HG02623 (cell line): ENCODE measurements around the gene MROH2A.

Experiments
- ATAC-seq: cut with Tn5 transposase; IDR thresholded peaks from one replicate; pipeline ENCODE4 v1.9.1; 2021; ENCODE audit warnings: moderate library complexity; ENCODE audit not compliant: unreplicated experiment

Gene MROH2A

GRCh38 chr2:233799087-233799665 lies 21.0 kb downstream of the MROH2A start:
- ATAC-seq: no peak

- ATAC-seq: no peak
Measured at GRCh38 chr2:233799716-233800115, 21.6 kb downstream of the MROH2A start.

- ATAC-seq: no peak
Measured at GRCh38 chr2:233800208-233800607, 22.1 kb downstream of the MROH2A start.

- ATAC-seq: no peak
Measured at GRCh38 chr2:233801357-233802131, 23.4 kb downstream of the MROH2A start.

GRCh38 chr2:233802132-233802815 lies 24.1 kb downstream of the MROH2A start:
- no peak for ATAC-seq

- no peak for ATAC-seq
Measured at GRCh38 chr2:233803292-233803911, 25.3 kb downstream of the MROH2A start.

GRCh38 chr2:233803994-233804393 lies 25.9 kb downstream of the MROH2A start:
- ATAC-seq: no peak

- ATAC-seq: no peak
Measured at GRCh38 chr2:233807215-233807865, 29.2 kb downstream of the MROH2A start.

GRCh38 chr2:233807966-233808935 lies 30.1 kb downstream of the MROH2A start:
- ATAC-seq: no peak

- ATAC-seq: no peak
Measured at GRCh38 chr2:233810385-233810784, 32.3 kb downstream of the MROH2A start.

- ATAC-seq: no peak
Measured at GRCh38 chr2:233811087-233811486, 33.0 kb downstream of the MROH2A start.

GRCh38 chr2:233811732-233812131 lies 33.6 kb downstream of the MROH2A start:
- ATAC-seq: no peak

GRCh38 chr2:233813236-233814055 lies 35.3 kb downstream of the MROH2A start:
- ATAC-seq: no peak

- ATAC-seq: no peak
Measured at GRCh38 chr2:233814056-233814835, 36.1 kb downstream of the MROH2A start.

GRCh38 chr2:233815861-233816260 lies 37.7 kb downstream of the MROH2A start:
- no peak for ATAC-seq

GRCh38 chr2:233816334-233816733 lies 38.2 kb downstream of the MROH2A start:
- no peak for ATAC-seq

- ATAC-seq: no peak
Measured at GRCh38 chr2:233816771-233817170, 38.6 kb downstream of the MROH2A start.

GRCh38 chr2:233817361-233817911 lies 39.3 kb downstream of the MROH2A start:
- ATAC-seq: no peak
